ENCODE data around the gene FUT1. TPM values are rescaled to one million over a fixed set of nuclear protein-coding genes. Genes with fewer than 3 reads are reported as not detected.

Gene FUT1
- total RNA-seq, 2 donors from 2014 or later = 0.27 to 0.99 TPM

DNA sequence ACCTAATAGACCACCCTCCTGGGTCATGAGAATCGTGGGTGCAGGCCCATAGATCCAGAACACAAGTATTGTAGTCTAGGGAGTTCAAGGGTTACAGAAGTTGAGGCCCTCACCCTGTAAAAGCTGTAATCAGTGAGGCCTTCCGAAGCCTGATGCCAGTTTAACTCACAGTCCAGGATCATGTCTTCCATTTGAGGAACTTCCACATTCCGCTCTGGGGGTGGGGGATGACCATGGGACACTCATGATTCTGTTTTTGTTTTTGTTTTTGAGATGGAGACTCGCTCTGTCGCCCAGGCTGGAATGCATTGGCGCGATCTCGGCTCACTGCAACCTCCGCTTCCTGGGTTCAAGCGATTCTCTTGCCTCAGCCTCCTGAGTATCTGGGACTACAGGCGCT lies 10.3 kb downstream of the FUT1 start:
- DNase-seq (ENCODE audit: low spot score) = no peak
- no peak for TF ChIP-seq CTCF (IDR thresholded peaks at IDR 0.05)

GRCh38 chr19:48741129-48741999 lies 11.1 kb downstream of the FUT1 start:
- no peak for ATAC-seq (ENCODE audit: insufficient number of reproducible peaks, low FRiP score, low read depth)
- TF ChIP-seq CTCF (IDR thresholded peaks at IDR 0.05) = no peak
- Histone ChIP-seq H3K9me3 (no peaks in the 10 kb centered on the region), H3K27me3 (replicated peaks; ENCODE audit: insufficient read depth) (peaks cover 4% of the 10 kb centered on the region), H3K36me3 (no peaks in the 10 kb centered on the region), H3K27ac (no peak overlapping the region), H3K4me3 (no peak overlapping the region), H3K4me1 (ENCODE audit: control insufficient read depth in 1 of 2, low read depth in 2 of 2) (peaks cover 5 to 17% of the 10 kb centered on the region in 2 donors)
- DNase-seq (ENCODE audit: low spot score) = no peak

More for the DNA sequence above, 10.3 kb downstream of the FUT1 start:
- Histone ChIP-seq H3K4me1 (ENCODE audit: control insufficient read depth in 1 of 2, low read depth in 2 of 2) (peaks cover 5 to 24% of the 10 kb centered on the region in 2 donors), H3K27me3 (replicated peaks; ENCODE audit: insufficient read depth) (peaks cover 4% of the 10 kb centered on the region), H3K4me3 (no peak overlapping the region), H3K9me3 (no peaks in the 10 kb centered on the region), H3K27ac (no peak overlapping the region), H3K36me3 (no peaks in the 10 kb centered on the region)
- no peak for ATAC-seq (ENCODE audit: insufficient number of reproducible peaks, low FRiP score, low read depth)

- no peaks in the 10 kb centered on the region for H3K36me3 ChIP-seq
- ATAC-seq (ENCODE audit: insufficient number of reproducible peaks, low FRiP score, low read depth) = no peak
- TF ChIP-seq CTCF (IDR thresholded peaks at IDR 0.05) = no peak
- peak within 1 kb of the TSS; percentile 79 for H3K4me3 ChIP-seq
- H3K27me3 ChIP-seq (replicated peaks; ENCODE audit: insufficient read depth) = peaks cover under 1% of the 10 kb centered on the region
- peaks cover 5 to 17% of the 10 kb centered on the region in 2 donors for H3K4me1 ChIP-seq (ENCODE audit: control insufficient read depth in 1 of 2, low read depth in 2 of 2)
- H3K9me3 ChIP-seq = no peaks in the 10 kb centered on the region
- DNase-seq (ENCODE audit: low spot score) = no peak
- no peak within 1 kb of the TSS for H3K27ac ChIP-seq
Observed at GRCh38 chr19:48740164-48740972, 12.1 kb downstream of the FUT1 start, which contains the start of gene RASIP1. RASIP1 (minus strand) TSS chr19:48740610; CDS start chr19:48740282, 328 bp downstream.

- Histone ChIP-seq H3K9me3 (no peaks in the 10 kb centered on the region), H3K4me3 (peak overlapping the region; percentile 79), H3K27me3 (replicated peaks; ENCODE audit: insufficient read depth) (no peaks in the 10 kb centered on the region), H3K36me3 (no peaks in the 10 kb centered on the region), H3K27ac (no peak overlapping the region), H3K4me1 (ENCODE audit: control insufficient read depth in 1 of 2, low read depth in 2 of 2) (peaks cover 5 to 17% of the 10 kb centered on the region in 2 donors)
- TF ChIP-seq CTCF (IDR thresholded peaks at IDR 0.05) = no peak
- no peak for DNase-seq (ENCODE audit: low spot score)
- no peak for ATAC-seq (ENCODE audit: insufficient number of reproducible peaks, low FRiP score, low read depth)
Observed at GRCh38 chr19:48739404-48740163, 12.9 kb downstream of the FUT1 start.

Data from thoracic aorta (tissue), 2 donors.